Adipocyte (in vitro differentiated cells): ENCODE measurements around the gene LDLRAP1.

Experiments used
- DNase-seq: peaks from one replicate; pipeline ENCODE4 v3.0.0-alpha.2; 2015; ENCODE audit warnings: low read depth
- H3K27me3 ChIP-seq: replicated peaks from 2 replicates; pipeline ENCODE4 v1.7.0; 2013; ENCODE audit warnings: mild to moderate bottlenecking, low read length, moderate library complexity; ENCODE audit not compliant: control insufficient read depth, insufficient read depth
- H3K36me3 ChIP-seq: 2 replicates; pipeline ENCODE4 v1.7.0; 2013; ENCODE audit warnings: low read length, mild to moderate bottlenecking, moderate library complexity; ENCODE audit not compliant: control insufficient read depth, insufficient read depth, severe bottlenecking
- H3K4me1 ChIP-seq: 2 replicates; pipeline ENCODE4 v1.7.0; 2013; ENCODE audit warnings: mild to moderate bottlenecking, low read length, moderate library complexity; ENCODE audit not compliant: control insufficient read depth, insufficient read depth
- H3K4me3 ChIP-seq: 2 replicates; pipeline ENCODE4 v1.7.0; 2013; ENCODE audit warnings: mild to moderate bottlenecking, low read length, moderate library complexity
- H3K9ac ChIP-seq: 2 replicates; pipeline ENCODE4 v1.7.0; 2013; ENCODE audit warnings: mild to moderate bottlenecking, low read length, moderate library complexity
- H3K9me3 ChIP-seq: 2 replicates; pipeline ENCODE4 v1.7.0; 2013; ENCODE audit warnings: mild to moderate bottlenecking, low read length, moderate library complexity; ENCODE audit not compliant: control insufficient read depth

The LDLRAP1 gene

DNA sequence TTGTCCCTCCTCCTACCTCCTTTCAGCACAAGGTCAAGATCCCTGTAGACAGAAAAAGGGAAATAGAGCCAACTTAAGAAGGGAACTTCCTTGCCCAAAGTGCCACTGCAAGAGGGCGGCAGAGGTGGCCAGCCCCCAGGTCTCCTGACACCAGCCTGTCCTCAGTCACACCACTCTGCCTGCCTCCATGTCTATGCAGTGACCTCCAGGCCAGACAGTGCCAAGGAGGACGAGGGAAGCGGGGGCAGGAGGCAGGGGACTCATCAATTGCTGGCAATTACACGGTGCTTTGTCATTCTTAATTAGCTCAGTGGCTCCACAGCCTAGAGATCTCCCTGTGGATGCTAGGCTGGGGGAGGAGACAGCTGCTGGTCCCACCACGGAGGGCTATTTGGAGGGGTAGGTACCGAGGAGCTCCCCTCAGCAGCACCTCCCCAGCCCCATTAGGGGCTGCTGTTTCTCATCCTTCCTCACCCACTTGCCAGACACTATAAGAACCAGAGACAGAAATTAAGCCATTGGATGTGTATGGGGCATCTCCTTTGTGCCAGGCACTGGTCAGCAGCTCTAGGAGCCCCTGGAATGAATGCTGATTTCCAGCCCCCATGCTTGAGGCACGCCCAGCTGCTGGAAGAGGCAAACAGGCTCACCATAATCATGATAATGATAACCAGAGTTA, 6.1 kb upstream of the LDLRAP1 start:
- Histone ChIP-seq H3K9ac (no peak overlapping the region), H3K27me3 (peaks cover 5% of the 10 kb centered on the region)
- DNase-seq, result no peak

DNA sequence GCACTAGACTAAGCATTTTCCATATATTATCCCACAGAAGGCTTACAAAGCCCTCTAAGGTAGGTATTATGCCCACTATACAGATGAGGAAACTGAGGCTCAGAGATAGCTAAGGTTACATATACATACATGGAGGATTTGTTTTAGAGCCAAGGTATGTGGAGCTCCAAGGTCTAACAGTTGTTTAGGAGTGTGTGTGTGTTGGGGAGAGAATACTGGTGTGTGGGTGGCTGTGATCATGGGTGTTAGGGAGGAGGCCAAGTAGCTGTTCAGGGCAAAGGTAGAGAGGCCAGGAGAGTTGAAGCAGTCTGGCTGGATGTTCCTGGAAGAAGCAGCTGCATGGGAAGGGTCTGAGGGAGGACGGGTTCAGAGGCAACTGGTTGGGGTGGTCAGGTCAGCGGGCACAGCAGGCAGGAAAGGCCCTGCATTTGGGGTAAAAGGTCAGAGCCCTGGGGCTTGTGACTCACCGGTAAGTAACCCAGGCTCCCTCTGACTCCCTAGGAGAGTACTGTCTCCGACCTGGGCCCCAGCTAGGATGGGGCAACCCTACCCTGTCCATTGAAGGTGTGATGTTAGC, 5.1 kb upstream of the LDLRAP1 start:
- Histone ChIP-seq H3K4me1 (peaks cover 8% of the 10 kb centered on the region), H3K36me3 (no peaks in the 10 kb centered on the region), H3K4me3 (no peak overlapping the region), H3K27me3 (peaks cover 5% of the 10 kb centered on the region), H3K9me3 (no peaks in the 10 kb centered on the region), H3K9ac (no peak overlapping the region)
- no peak for DNase-seq

More for the DNA sequence above, 6.1 kb upstream of the LDLRAP1 start:
- Histone ChIP-seq H3K4me3 (no peak overlapping the region), H3K36me3 (no peaks in the 10 kb centered on the region), H3K9me3 (no peaks in the 10 kb centered on the region), H3K4me1 (peaks cover 6% of the 10 kb centered on the region)

DNA sequence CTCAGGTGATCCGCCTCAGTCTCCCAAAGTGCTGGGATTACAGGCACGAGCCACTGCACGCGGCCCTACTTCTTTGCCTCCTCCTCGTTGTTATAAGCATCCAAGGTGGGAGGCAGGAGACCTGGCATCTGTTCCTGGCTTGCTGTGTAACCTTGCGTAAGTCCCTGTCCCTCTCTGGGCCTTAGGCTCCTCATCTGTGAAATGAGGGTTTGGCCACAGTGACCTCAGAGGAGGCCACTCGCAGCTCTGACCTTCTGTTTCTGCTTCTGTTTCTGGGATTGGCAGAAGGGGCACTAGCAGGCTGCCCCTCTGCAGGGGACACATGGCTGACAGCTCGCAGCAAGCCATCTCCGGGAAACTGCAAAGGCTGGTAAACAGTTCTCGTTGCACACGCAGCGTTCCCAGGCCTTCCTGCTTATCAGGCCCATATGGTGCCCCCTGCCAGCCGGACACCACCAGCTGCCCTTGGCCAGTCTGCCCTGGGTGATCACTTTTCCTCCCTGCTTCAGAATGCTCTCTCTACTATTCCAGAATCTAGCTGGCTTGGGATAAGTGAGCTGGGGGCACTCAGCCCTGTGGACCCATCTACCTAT, 2.6 kb upstream of the LDLRAP1 start:
- Histone ChIP-seq H3K4me1 (peaks cover 16% of the 10 kb centered on the region), H3K27me3 (no peaks in the 10 kb centered on the region), H3K4me3 (no peak overlapping the region), H3K9me3 (no peaks in the 10 kb centered on the region), H3K9ac (no peak overlapping the region), H3K36me3 (no peaks in the 10 kb centered on the region)
- DNase-seq, result no peak

DNA sequence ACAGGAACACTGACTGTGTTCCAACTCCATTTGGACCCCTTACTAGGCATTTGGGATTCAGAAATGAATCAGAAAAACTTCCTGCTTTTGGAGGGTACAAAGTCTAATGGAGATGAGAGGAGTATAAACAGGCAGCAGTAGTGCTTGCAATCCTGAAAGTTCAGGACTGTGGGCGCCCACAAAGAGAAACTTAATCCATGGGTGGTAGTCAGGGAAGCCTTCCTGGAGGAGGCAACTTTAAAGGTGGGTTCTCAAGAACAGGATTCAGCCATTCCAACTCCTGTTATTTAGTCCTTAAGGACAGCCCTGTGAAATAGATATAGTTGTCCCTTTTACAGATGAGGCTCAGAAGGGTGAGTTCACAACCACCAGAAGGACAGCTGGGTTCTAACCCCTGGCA, 2.0 kb upstream of the LDLRAP1 start:
- Histone ChIP-seq H3K9me3 (no peaks in the 10 kb centered on the region), H3K4me1 (peaks cover 16% of the 10 kb centered on the region), H3K9ac (no peak overlapping the region), H3K36me3 (no peaks in the 10 kb centered on the region), H3K27me3 (no peaks in the 10 kb centered on the region), H3K4me3 (no peak overlapping the region)
- DNase-seq, result no peak

DNA sequence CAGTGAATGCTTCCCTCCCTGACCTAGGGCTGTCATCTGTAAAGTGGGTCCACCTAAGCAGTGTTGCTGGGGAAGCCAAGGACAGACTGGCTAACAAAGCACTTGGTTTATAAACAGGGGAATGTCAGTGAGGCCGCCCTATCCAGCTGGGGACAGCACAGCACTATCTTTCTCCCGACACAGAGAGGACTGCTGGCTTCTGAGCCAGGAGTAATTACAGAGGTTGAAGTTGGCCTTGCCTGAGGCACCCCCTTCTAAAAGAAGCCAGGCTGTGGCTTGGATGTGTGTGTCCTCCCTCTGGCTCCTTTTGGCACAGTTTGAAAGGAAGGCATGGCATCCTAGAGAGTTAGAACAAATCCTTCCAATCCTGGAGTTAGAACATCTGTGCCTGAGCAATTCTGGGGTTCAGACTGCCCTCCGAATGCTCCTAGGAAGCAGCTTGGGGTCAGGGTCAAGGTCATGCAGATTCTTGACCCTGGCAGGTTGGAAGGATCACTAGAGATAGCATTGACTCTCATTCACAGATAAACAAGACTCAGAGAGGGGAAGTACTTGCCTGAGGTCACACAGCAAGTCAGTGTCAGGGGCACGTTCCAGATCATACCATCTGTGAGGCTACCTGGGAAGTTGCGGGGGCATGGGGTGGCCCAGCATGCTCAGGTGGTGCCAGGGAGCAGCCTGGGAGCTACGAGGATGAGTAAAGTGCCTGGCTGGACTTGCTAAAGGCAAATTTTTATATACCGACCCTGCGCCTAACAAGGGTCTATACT, 1.3 kb upstream of the LDLRAP1 start:
- H3K9me3 ChIP-seq, result no peaks in the 10 kb centered on the region
- no peak overlapping the region for H3K4me3 ChIP-seq
- H3K27me3 ChIP-seq, result no peaks in the 10 kb centered on the region
- no peaks in the 10 kb centered on the region for H3K36me3 ChIP-seq
- no peak overlapping the region for H3K9ac ChIP-seq
- DNase-seq, result no peak
- peaks cover 16% of the 10 kb centered on the region for H3K4me1 ChIP-seq

DNA sequence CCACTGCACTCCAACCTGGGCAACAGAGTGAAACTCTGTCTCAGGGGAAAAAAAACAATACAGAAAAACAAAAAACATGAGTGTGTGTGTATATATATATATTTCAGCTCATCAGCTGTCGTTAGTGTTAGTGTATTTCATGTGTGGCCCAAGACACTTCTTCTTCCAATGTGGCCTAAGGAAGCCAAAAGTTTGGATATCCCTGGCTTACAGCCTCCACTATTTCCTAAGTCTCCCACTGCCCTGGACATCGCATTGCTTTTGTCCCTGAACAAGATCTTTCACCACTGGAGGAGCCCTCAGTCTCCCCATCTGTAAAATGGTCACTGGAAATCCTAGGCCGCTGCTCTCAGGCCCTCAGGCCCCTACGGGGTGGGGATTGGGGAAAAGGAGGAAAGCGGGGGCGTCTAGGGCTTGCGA, 391 bp upstream of the LDLRAP1 start:
- Histone ChIP-seq H3K27me3 (no peaks in the 10 kb centered on the region), H3K9me3 (no peaks in the 10 kb centered on the region), H3K4me1 (peaks cover 16% of the 10 kb centered on the region), H3K36me3 (no peaks in the 10 kb centered on the region), H3K4me3 (peak overlapping the region; percentile 86), H3K9ac (peak overlapping the region; percentile 58)
- no peak for DNase-seq

DNA sequence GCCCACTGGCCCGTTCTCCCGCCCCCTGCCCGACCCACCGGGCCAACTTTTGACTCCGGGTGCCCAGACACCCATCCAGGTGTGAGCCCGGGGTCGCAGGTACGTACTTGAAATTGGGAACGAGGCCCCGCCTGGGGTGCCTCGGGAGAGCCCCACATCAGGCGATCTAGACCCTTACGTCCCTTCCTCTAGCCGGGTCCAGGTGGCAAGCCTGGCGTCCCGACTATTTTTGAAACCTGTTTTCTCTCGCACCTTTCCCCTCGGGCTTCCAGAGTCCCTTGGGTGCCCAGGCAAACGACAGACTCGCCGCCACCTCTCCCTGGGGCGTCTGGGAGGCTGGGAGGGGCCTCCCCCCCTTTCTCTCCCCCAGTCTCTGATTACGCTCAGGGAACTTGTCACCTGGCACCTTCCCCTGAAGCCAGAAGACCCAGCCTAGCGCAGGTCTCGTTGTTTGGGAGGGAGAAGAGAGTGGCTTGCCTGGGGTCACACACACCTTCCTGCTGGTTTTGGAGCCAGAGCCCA, 898 bp downstream of the LDLRAP1 start:
- peak overlapping the region; percentile 86 for H3K4me3 ChIP-seq
- H3K9me3 ChIP-seq, result no peaks in the 10 kb centered on the region
- peak overlapping the region; percentile 86 for H3K9ac ChIP-seq
- peaks cover 14% of the 10 kb centered on the region for H3K4me1 ChIP-seq
- no peak for DNase-seq
- no peaks in the 10 kb centered on the region for H3K27me3 ChIP-seq
- H3K36me3 ChIP-seq, result no peaks in the 10 kb centered on the region

DNA sequence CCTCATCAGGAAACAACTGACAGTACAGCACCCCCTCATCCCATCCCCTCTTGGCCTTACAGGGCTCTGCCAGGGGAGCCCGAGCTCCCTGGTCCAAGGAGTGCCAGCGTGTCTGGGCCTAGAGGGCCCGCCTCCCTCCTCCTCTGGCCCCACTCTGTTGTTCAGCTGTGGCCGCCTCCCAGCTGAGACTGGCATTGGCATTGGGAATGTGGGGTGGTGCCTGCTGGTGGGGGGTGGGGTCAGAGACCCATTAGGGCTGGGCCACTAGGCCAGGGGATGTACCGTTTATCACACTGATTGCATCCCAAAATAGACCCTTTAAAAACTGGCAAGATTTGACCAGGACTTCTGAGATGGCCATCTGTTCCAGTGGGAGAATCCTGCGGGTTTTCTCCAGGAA, 1.4 kb downstream of the LDLRAP1 start:
- Histone ChIP-seq H3K4me3 (peak overlapping the region; percentile 86), H3K9me3 (no peaks in the 10 kb centered on the region)
- no peak for DNase-seq

DNA sequence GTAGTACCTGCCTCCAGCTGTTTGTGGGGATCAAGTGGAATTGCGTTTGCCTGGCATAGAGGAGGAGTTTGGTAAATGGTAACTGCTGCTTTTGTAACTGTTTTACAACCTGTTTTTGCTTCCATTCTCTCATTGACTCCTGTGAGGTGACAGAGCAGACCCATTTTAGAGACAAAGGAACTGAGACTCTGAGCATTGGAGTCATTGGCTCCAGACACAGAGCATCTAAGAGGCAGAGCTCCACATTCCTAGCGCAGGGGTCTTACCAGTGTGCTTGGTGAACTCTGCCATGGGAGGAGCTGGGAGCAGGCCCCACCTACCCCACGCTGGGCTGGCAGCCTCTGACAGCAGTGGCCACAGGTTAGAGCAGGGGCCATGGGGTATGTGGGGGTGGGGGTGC, 2.4 kb downstream of the LDLRAP1 start:
- no peaks in the 10 kb centered on the region for H3K27me3 ChIP-seq
- H3K4me1 ChIP-seq, result peaks cover 26% of the 10 kb centered on the region
- no peak for DNase-seq
- H3K9me3 ChIP-seq, result no peaks in the 10 kb centered on the region
- no peak overlapping the region for H3K4me3 ChIP-seq
- no peak overlapping the region for H3K9ac ChIP-seq
- no peaks in the 10 kb centered on the region for H3K36me3 ChIP-seq

More for the DNA sequence above, 1.4 kb downstream of the LDLRAP1 start:
- H3K36me3 ChIP-seq, result no peaks in the 10 kb centered on the region
- peak overlapping the region; percentile 86 for H3K9ac ChIP-seq
- peaks cover 17% of the 10 kb centered on the region for H3K4me1 ChIP-seq
- H3K27me3 ChIP-seq, result no peaks in the 10 kb centered on the region

DNA sequence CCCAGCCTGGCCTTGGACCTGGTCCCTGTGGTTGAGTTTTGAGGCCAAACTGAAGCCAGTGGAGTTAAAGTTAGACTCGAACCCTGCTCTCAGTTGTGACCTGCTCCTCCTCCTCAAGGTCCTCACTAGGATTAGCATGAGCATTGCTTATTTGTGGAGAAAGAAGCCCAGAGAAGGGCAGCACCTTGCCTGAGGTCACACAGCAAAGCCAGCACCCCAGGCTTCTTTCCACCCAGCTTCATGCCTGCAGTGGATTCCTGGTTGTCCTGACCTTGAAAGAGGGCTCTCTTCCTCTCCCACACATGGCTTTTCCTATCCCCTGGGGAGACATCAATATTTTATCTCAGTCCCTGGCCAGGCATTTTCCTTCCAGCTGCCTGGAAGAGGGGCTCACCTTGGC, 2.8 kb downstream of the LDLRAP1 start:
- Histone ChIP-seq H3K4me3 (no peak overlapping the region), H3K9me3 (no peaks in the 10 kb centered on the region), H3K36me3 (no peaks in the 10 kb centered on the region), H3K9ac (no peak overlapping the region), H3K4me1 (peaks cover 30% of the 10 kb centered on the region), H3K27me3 (no peaks in the 10 kb centered on the region)
- DNase-seq, result no peak

DNA sequence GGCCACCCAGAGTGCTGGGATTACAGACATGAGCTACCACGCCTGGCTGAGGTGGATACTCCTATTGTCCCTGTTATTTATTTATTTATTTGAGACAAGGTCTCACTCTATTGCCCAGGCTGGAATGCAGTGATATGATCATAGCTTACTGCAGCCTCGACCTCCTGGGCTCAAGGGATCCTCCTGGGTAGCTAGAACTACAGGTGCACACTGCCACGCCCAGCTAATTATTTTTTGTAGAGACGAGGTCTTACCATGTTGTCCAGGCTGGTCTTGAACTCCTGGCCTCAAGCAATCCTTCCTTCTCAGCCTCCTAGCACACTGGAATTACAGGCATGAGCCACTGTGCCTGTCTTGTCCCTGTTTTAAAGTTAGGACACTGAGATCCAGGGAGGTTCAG, 5.2 kb downstream of the LDLRAP1 start:
- DNase-seq, result no peak
- no peaks in the 10 kb centered on the region for H3K27me3 ChIP-seq
- no peaks in the 10 kb centered on the region for H3K9me3 ChIP-seq
- peaks cover 27% of the 10 kb centered on the region for H3K4me1 ChIP-seq
- H3K36me3 ChIP-seq, result no peaks in the 10 kb centered on the region
- H3K4me3 ChIP-seq, result no peak overlapping the region
- no peak overlapping the region for H3K9ac ChIP-seq
